Measurements from ENCODE around the gene SH3RF3.

Gene SH3RF3

GRCh38 chr2:109204412-109204811 is 75.4 kb downstream of the SH3RF3 start:
- DNase-seq = no peak

- no peak for DNase-seq
These were observed 76.4 kb downstream of the SH3RF3 start for GRCh38 chr2:109205447-109205846.

GRCh38 chr2:109206569-109207146 is 77.7 kb downstream of the SH3RF3 start:
- DNase-seq = peak; percentile 30

GRCh38 chr2:109207176-109207575 is 78.2 kb downstream of the SH3RF3 start:
- DNase-seq = no peak

- peak; percentile 33 for DNase-seq
These were observed 79.3 kb downstream of the SH3RF3 start for GRCh38 chr2:109208071-109208950.

GRCh38 chr2:109208951-109209335 is 79.9 kb downstream of the SH3RF3 start:
- peak; percentile 28 for DNase-seq

- DNase-seq = no peak
These were observed 80.4 kb downstream of the SH3RF3 start for GRCh38 chr2:109209412-109209811.

- peak; percentile 20 for DNase-seq
These were observed 80.9 kb downstream of the SH3RF3 start for GRCh38 chr2:109209941-109210340.

- DNase-seq = peak; percentile 46
These were observed 81.6 kb downstream of the SH3RF3 start for GRCh38 chr2:109210431-109211200.

GRCh38 chr2:109211315-109211714 is 82.3 kb downstream of the SH3RF3 start:
- DNase-seq = peak; percentile 45

GRCh38 chr2:109212836-109213563 is 84.0 kb downstream of the SH3RF3 start:
- peak; percentile 50 for DNase-seq

GRCh38 chr2:109213646-109214433 is 84.8 kb downstream of the SH3RF3 start:
- DNase-seq = peak; percentile 81

GRCh38 chr2:109214651-109215371 is 85.8 kb downstream of the SH3RF3 start:
- DNase-seq = peak; percentile 67

GRCh38 chr2:109215866-109216265 is 86.9 kb downstream of the SH3RF3 start:
- DNase-seq = no peak

- peak; percentile 49 for DNase-seq
These were observed 87.3 kb downstream of the SH3RF3 start for GRCh38 chr2:109216332-109216731.

GRCh38 chr2:109217362-109218086 is 88.5 kb downstream of the SH3RF3 start:
- peak; percentile 50 for DNase-seq

- DNase-seq = peak; percentile 20
These were observed 89.2 kb downstream of the SH3RF3 start for GRCh38 chr2:109218087-109218791.

GRCh38 chr2:109218792-109219126 is 89.8 kb downstream of the SH3RF3 start:
- DNase-seq = peak; percentile 15

GRCh38 chr2:109220860-109221259 is 91.9 kb downstream of the SH3RF3 start:
- DNase-seq = no peak

GRCh38 chr2:109221316-109221715 is 92.3 kb downstream of the SH3RF3 start:
- DNase-seq = peak; percentile 28
